Measurements from ENCODE around the gene GTPBP2.

GTPBP2 gene

GRCh38 chr6:43613721-43614395, 15.2 kb downstream of the GTPBP2 start:
- in situ Hi-C loops (cut with MboI; ENCODE audit: low pct_unique_long_range_greater_than_20kb, low sequenced_read_pairs, unreplicated experiment) = no loop called here
- no peak for TF ChIP-seq CTCF (IDR thresholded peaks at IDR 0.05; ENCODE audit: extremely low read depth, insufficient read depth, missing control alignments)
- DNase-seq (ENCODE audit: low spot score) = no peak

GRCh38 chr6:43610431-43610830, 18.6 kb downstream of the GTPBP2 start:
- in situ Hi-C loops (cut with MboI; ENCODE audit: low pct_unique_long_range_greater_than_20kb, low sequenced_read_pairs, unreplicated experiment) = no loop called here
- no peak for DNase-seq (ENCODE audit: low spot score)
- TF ChIP-seq CTCF (IDR thresholded peaks at IDR 0.05; ENCODE audit: extremely low read depth, insufficient read depth, missing control alignments) = no peak

- in situ Hi-C loops (cut with MboI; ENCODE audit: low pct_unique_long_range_greater_than_20kb, low sequenced_read_pairs, unreplicated experiment) = no loop called here
- no peak for DNase-seq (ENCODE audit: low spot score)
- no peak for TF ChIP-seq CTCF (IDR thresholded peaks at IDR 0.05; ENCODE audit: extremely low read depth, insufficient read depth, missing control alignments)
Measured at GRCh38 chr6:43609402-43609801, 19.7 kb downstream of the GTPBP2 start.

GRCh38 chr6:43608807-43609206, 20.3 kb downstream of the GTPBP2 start:
- no peak for TF ChIP-seq CTCF (IDR thresholded peaks at IDR 0.05; ENCODE audit: extremely low read depth, insufficient read depth, missing control alignments)
- DNase-seq (ENCODE audit: low spot score) = no peak
- in situ Hi-C loops (cut with MboI; ENCODE audit: low pct_unique_long_range_greater_than_20kb, low sequenced_read_pairs, unreplicated experiment) = no loop called here

- in situ Hi-C loops (cut with MboI; ENCODE audit: low pct_unique_long_range_greater_than_20kb, low sequenced_read_pairs, unreplicated experiment) = no loop called here
- TF ChIP-seq CTCF (IDR thresholded peaks at IDR 0.05; ENCODE audit: extremely low read depth, insufficient read depth, missing control alignments) = peak; percentile 70
- peak; percentile 48 for DNase-seq (ENCODE audit: low spot score)
Measured at GRCh38 chr6:43608310-43608763, 20.7 kb downstream of the GTPBP2 start.

- TF ChIP-seq CTCF (IDR thresholded peaks at IDR 0.05; ENCODE audit: extremely low read depth, insufficient read depth, missing control alignments) = no peak
- in situ Hi-C loops (cut with MboI; ENCODE audit: low pct_unique_long_range_greater_than_20kb, low sequenced_read_pairs, unreplicated experiment) = no loop called here
- no peak for DNase-seq (ENCODE audit: low spot score)
Measured at GRCh38 chr6:43606019-43606418, 23.0 kb downstream of the GTPBP2 start.
